Activated CD4-positive, CD25-positive, alpha-beta regulatory T cell (primary cell): ENCODE measurements around the gene FOXP3.
A peak's percentile ranks its signal among the peaks of the same experiment; 100 is the strongest.

Experiments used
- DNase-seq, 4 experiments: peaks; one replicate each; lab custom pipeline; 2025; lab: John Stamatoyannopoulos, UW

FOXP3 gene

DNA sequence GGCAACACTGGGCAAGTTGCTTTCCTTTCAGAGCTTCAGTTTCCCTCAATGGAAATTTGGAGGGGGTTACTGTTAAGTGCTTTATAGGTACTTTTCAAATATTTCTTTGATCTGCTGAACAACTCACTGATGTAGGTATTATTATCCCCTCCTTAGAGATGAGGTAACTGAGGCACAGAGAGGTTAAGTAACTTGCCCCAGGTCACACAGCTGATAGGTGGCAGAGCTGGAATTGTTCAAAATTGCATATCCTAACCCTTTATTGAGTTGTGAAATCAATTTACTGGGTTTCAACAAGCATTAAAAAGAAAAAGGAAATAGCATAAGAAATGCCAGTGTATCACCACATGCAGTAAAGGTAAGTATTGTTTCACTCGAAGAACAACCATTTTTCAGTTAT, 11.7 kb upstream of the FOXP3 start:
- no peak for DNase-seq

DNA sequence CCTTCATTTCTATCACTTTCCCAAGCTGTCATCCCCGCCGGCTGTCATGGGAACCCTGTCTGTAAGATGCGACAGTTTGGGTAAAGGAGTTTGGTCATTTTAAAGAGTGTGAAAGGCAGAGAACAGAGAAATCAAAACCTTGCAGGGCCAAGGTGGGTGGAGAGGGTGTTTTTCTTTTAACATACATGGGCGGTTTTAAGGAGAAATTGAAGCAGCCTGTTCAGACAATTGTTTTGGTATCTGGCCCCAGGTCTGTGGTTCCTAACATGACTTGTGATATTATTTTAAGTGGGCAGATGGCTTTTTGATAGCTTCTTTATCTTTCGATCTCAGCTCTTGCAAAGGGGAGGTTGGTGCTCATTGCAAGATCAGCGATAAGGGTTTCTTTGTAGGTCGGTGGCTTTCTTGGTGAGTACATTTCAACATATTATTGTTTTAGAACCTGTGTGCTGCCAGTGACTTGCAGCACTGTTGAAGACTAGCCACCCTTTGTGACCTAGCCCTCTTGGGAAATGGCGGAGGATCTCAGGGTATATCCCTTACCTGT, 8.7 kb upstream of the FOXP3 start:
- DNase-seq = peak in 3 of 4 experiments; percentile 13 to 29 (median 17)

- DNase-seq = peak in 2 of 4 experiments; percentile 3 to 18
Observed at GRCh38 chrX:49272421-49272820, 7.9 kb upstream of the FOXP3 start.

GRCh38 chrX:49271341-49271740, 6.8 kb upstream of the FOXP3 start:
- no peak for DNase-seq

GRCh38 chrX:49270249-49270921, 5.9 kb upstream of the FOXP3 start:
- no peak for DNase-seq

- DNase-seq = peak in 2 of 4 experiments; percentile 37 to 45
Observed at GRCh38 chrX:49269767-49270248, 5.3 kb upstream of the FOXP3 start, which contains the start of gene PPP1R3F. TSS of gene PPP1R3F (plus strand) at chrX:49269793. CDS start at chrX:49269870, 77 bp downstream.

DNA sequence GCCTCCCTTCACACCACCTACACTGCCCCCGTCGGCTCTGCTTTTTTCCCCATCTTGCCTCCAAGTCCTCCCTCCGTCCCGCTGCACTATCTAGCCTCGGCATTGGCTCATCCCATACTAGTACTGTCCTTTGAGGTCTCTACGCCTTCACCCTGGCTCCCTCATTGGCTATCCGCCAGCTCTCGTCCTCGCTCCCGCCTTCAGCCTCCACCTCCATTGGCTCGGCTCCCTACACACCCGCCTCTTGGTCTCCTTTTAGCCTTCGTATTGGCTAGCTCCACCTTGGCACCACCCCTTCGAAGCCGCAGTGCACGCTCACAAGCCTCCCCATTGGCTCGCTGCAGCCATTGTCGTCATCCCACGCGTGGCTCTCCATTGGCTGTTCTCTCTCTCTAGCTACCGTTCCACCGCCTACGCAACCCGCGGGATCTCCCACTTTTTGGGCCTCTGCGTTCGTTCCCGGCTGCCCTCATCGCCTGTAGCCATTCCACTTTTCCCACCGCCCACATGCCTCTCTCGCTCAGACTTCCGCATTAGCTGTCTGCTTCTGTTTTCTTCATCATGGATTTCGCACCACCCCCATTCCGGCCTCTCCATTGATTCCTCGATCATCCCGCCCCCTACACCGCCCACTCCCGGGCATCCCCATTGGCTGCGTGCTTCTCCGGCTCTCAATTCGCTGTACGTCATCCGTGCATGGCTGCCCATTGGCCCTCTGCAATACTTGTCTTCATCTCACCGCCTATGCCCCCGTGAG, 4.7 kb upstream of the FOXP3 start:
- peak; percentile 82 to 89 (median 85) for DNase-seq

DNA sequence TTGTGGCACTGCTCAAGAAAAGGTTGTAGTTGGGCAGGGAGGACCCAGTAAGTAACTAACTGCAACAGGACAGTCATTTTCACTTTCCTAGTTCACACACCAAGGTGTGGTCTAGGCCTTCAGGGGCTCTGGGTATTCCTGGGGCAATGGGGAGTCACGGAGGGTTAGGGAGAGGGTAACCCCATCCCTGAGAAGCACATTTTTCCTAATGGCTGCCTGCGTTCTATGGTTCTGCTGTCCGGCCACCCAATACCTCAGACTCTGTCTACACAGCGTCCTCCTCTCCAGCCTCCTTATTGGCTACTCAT, 4.1 kb upstream of the FOXP3 start:
- no peak for DNase-seq

GRCh38 chrX:49266523-49267445, 2.3 kb upstream of the FOXP3 start:
- no peak for DNase-seq

GRCh38 chrX:49263631-49264030, 879 bp downstream of the FOXP3 start:
- no peak for DNase-seq

GRCh38 chrX:49262603-49263002, 1.9 kb downstream of the FOXP3 start:
- no peak for DNase-seq

DNA sequence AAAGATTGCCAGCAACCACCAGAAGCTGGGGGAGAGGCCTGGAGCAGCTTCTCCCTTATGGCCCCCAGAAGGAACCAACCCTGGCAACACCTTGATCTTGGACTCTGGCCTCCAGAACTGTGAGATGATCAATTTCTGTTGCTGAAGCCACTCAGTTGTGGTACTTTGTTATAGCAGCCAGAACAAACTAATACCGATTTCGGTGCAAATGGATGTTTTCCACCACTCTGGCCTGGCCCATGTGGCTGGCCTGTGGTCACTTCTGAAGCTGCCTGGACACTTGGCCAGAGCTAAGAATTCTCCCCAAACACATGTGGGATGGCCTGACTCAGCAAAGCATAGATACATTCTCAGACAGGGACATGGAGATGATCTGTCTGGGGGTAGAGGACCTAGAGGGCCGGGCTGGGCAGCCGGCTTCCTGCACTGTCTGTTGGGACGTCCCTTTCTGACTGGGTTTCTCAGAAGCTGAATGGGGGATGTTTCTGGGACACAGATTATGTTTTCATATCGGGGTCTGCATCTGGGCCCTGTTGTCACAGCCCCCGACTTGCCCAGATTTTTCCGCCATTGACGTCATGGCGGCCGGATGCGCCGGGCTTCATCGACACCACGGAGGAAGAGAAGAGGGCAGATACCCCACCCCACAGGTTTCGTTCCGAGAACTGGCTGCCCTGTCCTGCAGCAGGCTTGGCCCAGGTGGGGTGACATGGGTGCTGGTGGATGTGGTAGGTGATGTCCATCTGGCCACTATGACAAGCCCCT, 4.1 kb downstream of the FOXP3 start:
- peak; percentile 13 to 36 (median 26) for DNase-seq

GRCh38 chrX:49258749-49259124, 5.8 kb downstream of the FOXP3 start:
- no peak for DNase-seq

- DNase-seq = peak in 2 of 4 experiments; percentile 12 to 19
Observed at GRCh38 chrX:49257846-49258748, 6.4 kb downstream of the FOXP3 start.

DNA sequence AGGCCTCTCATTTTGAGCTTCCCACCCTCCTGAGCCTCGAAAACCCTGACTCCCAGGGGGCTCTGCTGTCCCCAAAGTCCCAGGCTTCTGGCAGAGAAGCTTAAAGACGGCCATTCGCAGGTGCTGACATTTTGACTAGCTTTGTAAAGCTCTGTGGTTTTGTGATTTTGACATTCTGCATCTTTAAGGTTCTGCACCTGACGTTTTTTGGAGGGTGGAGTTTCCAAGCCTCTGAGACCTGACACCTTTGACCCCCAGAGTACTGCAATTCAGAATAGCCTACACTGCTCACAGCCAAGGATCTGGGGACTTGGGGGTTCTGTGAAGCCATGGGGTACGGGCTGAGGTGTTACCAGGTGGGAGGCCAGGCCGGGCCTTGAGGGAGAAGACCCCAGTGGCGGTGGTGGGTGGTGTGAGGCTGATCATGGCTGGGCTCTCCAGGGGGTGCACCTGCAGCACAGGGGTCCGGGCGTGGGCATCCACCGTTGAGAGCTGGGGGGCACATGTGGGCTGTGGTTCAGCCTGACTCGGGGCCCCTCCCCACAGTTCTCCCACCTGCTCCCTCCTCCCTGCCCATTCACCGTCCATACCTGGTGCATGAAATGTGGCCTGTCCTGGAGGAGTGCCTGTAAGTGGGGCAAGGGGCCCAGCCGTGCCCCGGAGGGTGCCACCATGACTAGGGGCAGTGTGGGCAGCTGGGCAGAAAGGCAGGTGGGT, 7.3 kb downstream of the FOXP3 start:
- no peak for DNase-seq

GRCh38 chrX:49256268-49256995, 8.1 kb downstream of the FOXP3 start:
- no peak for DNase-seq

- DNase-seq = no peak
Observed at GRCh38 chrX:49254639-49255038, 9.9 kb downstream of the FOXP3 start.

DNA sequence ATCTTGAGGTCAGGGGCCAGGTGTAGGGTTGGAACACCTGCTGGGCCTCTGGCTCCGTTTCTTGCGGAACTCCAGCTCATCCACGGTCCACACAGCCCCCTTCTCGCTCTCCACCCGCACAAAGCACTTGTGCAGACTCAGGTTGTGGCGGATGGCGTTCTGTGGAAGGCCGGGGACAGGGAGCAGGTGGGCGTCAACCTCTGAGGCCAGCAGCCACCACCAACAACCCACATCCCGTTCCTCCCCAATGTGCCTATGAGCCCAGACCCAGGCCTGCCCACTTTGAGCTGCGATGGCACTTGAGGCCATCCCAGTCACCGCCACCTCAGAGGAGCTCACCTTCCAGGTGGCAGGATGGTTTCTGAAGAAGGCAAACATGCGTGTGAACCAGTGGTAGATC, 13.2 kb downstream of the FOXP3 start:
- DNase-seq = no peak

DNA sequence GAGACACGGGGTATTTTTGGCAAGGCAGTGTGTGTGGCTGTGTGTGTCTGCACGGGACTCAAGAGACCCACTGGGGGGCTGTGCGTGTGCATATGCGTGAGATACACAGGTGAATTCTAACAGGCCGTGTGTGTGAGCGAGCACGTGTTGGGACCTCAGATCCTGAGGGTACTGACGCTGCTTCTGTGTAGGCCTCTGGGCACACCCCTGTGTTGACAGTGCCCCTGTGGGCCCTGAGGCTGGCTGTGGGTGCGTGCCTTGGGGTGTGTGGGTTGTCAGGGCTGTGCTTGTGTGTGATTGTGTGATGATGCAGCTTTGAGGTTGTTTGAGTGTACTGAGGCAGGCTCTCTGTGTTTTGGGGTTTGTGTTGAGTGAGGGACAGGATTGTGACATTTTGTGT, 13.9 kb downstream of the FOXP3 start:
- DNase-seq = peak in 1 of 4 experiments; percentile 37
